HG03103 (cell line): Measurements from ENCODE around the gene CHPT1.
"Not testable (repeated sequence)": the region's sequence is repeated elsewhere in the genome, so short reads cannot be mapped to it uniquely, and the experiment has no call there.

Experiments
- ATAC-seq: cut with Tn5 transposase; IDR thresholded peaks from one replicate; pipeline ENCODE4 v1.9.1; 2021; ENCODE audit warnings: low read depth; ENCODE audit not compliant: unreplicated experiment

Gene CHPT1

GRCh38 chr12:101714877-101715444 lies 17.5 kb downstream of the CHPT1 start:
- no peak for ATAC-seq

DNA sequence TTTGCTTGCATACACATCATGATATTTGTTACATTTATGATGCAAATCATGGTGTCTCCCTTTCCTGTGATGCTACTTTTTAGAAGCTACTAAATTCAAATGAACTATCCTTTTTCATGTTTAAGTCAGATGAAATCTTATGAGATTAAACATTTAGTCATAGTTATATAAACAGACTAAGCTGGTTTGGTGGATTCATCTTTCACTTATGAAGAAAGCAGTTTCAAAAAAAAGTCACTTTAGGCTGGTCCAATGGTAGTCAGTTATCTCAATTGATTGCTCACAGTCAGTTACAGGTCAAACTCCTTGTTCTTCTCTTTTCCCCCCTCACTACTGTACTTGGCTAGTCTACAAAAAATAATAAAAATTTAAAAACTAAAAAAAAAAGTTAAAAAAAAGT lies 22.1 kb downstream of the CHPT1 start:
- ATAC-seq: no peak

DNA sequence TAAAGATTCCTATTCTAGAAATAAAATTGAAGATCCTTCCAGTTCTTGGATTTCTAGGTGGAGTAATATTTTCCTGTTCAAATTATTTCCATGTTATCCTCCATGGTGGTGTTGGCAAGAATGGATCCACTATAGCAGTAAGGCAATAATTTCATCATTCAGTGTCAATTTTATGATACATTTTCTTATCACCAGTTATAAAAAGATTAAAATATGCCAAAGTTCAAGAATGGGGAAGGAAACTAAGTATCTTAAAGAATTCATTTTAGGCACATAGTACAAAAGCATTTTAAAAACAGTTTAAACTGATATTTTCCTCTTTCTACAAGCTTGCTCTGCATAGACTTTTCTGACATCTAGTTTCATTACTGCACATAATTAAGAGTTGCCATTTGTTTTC lies 22.7 kb downstream of the CHPT1 start:
- no peak for ATAC-seq

DNA sequence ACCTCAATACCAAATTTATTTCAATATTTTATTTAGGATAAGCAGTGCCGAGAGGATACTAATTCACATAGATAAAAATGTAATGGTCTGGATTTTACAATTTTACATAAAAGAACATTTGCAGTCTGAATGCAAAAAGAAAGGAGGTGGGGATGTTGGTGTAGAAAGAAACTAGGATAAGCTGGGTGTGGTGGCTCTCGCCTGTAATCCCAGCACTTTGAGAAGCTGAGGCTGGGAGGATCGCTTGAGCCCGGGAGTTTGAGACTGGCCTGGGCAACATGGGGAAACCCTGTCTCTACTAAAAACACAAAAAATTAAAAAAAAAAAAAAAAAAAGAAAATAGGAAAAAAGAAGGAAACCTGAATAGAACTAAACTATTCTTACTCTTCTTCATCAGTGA lies 25.0 kb downstream of the CHPT1 start:
- no peak for ATAC-seq

- no peak for ATAC-seq
These were observed 29.7 kb downstream of the CHPT1 start for GRCh38 chr12:101727098-101727497.

DNA sequence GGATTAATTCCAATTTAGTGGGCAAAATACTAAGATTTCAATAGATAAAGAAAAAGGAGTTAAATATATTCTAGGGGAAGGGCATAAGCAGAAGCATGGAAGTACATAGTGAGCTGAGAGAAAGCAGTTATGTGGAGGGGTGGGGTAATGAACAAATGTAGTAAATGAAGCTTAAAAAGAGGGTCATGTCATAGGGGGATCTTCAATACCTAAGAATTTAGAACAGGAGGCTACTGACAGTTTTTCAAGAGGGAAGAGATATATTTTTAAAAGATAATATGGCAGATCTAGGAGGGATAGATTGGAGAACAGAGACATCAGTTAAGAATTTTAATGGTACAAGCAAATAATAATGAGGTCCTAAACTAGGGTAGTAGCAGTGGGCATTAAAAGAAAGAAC lies 32.4 kb downstream of the CHPT1 start:
- ATAC-seq: no peak

- ATAC-seq: no peak
These were observed 34.9 kb downstream of the CHPT1 start for GRCh38 chr12:101732318-101732717.

- ATAC-seq: no peak
These were observed 35.7 kb downstream of the CHPT1 start for GRCh38 chr12:101733166-101733565.

DNA sequence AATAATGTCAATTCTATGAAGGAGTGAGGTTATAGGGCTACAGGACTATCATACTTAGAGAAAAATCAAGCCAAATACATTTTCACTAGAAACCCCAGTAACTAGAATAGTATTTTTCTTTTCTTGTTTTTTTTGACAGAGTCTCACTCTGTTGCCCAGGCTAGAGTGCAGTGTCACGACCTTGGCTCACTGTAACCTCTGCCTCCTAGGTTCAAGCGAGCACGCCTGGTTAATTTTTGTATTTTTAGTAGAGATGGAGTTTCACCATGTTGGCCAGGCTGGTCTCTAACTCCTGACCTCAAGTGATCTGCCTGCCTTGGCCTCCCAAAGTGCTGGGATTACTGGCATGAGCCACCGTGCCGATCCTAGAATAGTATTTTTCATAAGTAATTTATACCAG lies 37.0 kb downstream of the CHPT1 start:
- not testable (repeated sequence) for ATAC-seq

- ATAC-seq: no peak
These were observed 40.0 kb downstream of the CHPT1 start for GRCh38 chr12:101737476-101737875.

GRCh38 chr12:101738920-101739665 lies 41.7 kb downstream of the CHPT1 start, which contains the start of gene SYCP3:
SYCP3 (minus strand) TSS chr12:101739462; CDS start chr12:101737935, 1,527 bp downstream.
- no peak for ATAC-seq

- ATAC-seq: no peak
These were observed 43.1 kb downstream of the CHPT1 start for GRCh38 chr12:101740566-101740965.

- no peak for ATAC-seq
These were observed 43.5 kb downstream of the CHPT1 start for GRCh38 chr12:101740980-101741379.

- ATAC-seq: no peak
These were observed 45.8 kb downstream of the CHPT1 start for GRCh38 chr12:101743242-101743641.

DNA sequence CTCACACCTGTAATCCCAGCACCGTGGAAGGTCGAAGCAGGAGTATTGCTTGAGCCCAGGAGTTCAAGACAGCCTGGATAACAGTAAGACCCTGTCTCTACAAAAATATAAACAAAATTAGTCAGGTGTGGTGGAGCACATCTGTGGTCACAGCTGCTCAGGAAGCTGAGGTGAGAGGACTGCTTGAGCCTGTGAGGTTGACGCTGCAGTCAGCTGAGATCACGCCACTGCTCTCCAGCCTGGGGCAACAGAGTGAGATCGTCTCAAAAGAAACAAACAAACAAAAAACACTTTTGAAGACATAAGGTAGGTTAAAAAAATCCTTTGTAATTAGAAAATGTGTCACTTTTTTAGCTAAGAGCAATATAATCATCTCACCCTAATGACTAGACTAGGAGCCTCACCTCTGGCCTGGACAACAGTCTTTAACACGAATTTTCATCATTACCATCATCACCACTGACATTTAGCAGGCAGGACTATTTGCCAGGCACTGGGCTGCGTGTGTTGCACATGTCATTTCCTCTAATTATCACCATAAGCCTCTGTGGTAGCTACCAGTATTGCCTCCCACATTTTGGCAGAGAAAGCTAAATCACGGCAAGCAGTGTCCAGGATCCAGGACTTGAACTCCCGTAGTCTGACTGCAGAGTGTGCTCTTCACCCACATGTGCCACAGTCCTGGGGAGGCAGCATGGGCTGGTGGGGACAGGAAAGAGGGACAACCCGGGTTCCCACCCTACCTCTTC lies 46.5 kb downstream of the CHPT1 start:
- ATAC-seq: peak; percentile 98

- no peak for ATAC-seq
These were observed 48.0 kb downstream of the CHPT1 start for GRCh38 chr12:101745481-101745880.

- ATAC-seq: no peak
These were observed 48.8 kb downstream of the CHPT1 start for GRCh38 chr12:101746196-101746595.

- ATAC-seq: no peak
These were observed 49.2 kb downstream of the CHPT1 start for GRCh38 chr12:101746661-101747060.

DNA sequence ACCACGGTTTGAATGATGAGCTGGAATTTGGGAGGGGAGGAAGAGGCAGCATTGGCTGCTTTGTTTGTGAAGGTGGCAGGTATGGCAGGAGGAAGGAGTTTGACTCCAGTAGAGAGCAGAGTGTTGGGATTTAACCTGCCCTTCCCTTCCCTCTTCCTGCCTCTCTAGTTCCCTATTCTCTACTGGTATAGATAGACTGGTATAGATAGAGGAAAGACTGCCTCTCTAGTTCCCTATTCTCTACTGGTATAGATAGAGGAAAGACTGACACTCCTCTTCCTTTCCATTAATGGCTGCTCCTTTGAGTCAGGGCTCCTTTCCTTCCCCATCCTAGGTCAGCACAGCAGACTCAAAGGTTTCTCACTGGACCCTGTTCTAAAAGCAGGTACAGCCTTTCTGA lies 50.3 kb downstream of the CHPT1 start:
- no peak for ATAC-seq

DNA sequence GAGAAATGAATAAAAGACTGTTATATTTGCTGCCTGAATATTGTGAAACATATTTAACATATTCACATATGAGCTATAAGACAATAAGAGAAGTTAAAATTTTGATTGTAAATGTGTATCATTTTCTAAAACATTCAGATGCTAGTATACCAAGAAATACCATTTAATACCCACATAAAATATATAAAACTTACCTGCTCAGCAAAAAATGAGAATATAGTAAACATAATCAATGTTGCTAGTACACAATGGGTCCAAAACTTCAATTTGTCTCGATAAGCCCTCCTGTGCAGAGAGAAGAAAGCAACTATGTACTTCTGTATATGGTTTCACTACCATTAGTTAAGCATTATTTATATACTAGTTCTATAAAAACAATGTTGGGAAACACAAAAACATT lies 51.5 kb downstream of the CHPT1 start:
- ATAC-seq: no peak

DNA sequence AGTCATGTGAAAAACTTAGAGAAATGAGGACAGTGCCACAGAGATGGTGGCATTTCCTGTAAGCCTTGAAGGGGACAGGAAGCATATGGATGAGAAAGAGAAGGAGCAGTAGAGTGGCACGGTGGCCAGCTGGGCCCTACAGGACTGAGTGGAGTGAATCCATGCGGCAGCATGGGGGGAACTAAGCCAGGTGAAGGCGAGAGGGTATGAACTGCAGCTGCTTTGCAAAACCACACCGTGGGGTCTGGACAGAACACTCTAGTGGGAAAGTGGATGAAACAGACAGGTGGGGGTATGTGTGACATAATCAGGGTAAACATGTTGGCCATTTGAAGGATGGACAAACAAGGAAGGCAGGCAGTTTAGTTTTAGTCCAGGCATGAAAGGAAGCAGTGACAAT lies 52.2 kb downstream of the CHPT1 start:
- no peak for ATAC-seq

- no peak for ATAC-seq
These were observed 52.7 kb downstream of the CHPT1 start for GRCh38 chr12:101750152-101750551.
